Activated T-cell treated with anti-CD3 and anti-CD28 coated beads for 4 hours (primary cell): ENCODE data around the gene SLC29A4.
"Not testable (repeated sequence)": the region's sequence is repeated elsewhere in the genome, so short reads cannot be mapped to it uniquely, and the experiment has no call there.

Experiments
- DNase-seq: peaks from one replicate; pipeline ENCODE4 v3.0.0-alpha.2; 2020

SLC29A4 gene

GRCh38 chr7:5296611-5297226 is 14.0 kb downstream of the SLC29A4 start:
- peak; percentile 54 for DNase-seq

- no peak for DNase-seq
These were observed 17.6 kb downstream of the SLC29A4 start for GRCh38 chr7:5300366-5300765.

DNA sequence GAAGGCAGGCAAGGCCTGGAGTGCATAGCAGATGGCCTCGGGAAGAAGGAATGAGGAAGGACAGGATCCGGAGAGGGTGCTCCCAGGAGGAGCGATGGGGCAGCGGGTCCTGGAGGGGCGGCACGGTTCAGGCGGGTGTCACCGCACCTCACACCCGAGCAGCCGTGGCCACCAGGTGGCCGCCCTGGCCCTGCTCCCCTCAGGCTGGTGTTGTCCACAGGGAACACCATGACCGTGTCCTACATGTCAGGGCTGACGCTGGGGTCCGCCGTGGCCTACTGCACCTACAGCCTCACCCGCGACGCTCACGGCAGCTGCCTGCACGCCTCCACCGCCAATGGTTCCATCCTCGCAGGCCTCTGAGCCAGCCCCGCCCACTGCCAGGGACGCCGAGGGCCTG is 19.8 kb downstream of the SLC29A4 start:
- DNase-seq = no peak

GRCh38 chr7:5303061-5303460 is 20.3 kb downstream of the SLC29A4 start:
- no peak for DNase-seq

- DNase-seq = no peak
These were observed 21.1 kb downstream of the SLC29A4 start for GRCh38 chr7:5303591-5304505.

DNA sequence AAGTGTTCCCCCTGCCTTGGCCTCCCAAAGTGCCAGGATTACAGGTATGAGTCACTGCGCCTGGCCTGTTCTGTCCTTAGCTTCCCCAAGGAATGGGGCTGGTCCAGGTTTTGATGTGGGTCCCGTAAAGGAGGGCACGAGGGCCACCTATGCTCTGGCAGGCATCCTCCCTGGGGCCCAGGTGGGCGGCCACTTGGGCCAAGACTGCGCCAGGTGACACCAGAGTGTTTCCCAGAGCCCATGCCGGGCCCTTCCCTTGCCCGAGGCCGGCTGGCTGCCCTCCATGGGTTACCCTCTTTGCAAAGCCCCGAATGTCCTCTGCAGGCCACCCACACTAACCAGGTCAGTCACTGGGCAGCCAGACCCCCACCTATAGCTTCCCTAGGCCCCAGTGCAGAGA is 22.3 kb downstream of the SLC29A4 start:
- DNase-seq = not testable (repeated sequence)

DNA sequence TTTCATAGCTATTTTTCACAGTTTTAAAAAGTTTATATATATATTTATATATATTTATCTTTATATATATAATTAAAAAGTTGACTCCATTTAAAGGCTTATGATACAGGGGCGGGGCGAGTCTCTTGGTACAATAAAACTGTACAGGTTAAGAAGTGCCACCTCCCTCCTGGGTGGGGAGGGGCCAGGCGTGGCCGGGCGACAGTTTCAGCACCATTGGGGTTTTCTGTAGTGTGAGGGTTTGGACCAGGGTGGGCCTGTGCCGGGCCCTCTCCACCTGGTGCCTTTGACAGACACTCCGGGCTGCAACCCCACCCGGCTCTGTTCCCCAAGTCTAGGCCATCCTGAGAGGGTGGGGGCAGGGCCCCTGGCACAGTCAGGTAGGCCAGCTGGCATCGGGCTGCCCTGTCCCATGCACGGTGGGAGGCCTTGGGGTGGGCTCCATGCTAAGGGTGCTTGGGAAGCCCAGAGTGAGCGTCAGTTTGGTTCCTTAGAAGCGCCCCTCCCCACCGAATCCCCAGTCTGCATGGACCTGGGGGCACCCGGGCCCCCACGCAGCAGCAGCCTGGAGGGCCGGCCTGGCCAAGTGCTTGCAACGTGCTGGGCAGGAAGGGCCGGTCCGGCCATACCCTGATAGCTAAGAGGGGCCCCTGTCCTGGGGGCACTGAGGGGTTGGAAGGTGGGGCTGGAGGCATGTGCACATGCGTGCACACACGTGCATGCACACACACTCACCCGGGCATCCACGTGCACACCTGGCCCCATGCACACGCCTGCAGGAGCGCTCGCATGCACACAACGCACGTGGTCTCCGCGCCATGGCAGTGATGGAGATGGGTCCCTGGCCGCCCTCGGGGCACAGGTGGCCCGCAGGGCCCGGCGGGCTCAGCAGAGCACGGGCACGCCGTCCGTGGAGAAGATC is 24.7 kb downstream of the SLC29A4 start:
- DNase-seq = not testable (repeated sequence)

DNA sequence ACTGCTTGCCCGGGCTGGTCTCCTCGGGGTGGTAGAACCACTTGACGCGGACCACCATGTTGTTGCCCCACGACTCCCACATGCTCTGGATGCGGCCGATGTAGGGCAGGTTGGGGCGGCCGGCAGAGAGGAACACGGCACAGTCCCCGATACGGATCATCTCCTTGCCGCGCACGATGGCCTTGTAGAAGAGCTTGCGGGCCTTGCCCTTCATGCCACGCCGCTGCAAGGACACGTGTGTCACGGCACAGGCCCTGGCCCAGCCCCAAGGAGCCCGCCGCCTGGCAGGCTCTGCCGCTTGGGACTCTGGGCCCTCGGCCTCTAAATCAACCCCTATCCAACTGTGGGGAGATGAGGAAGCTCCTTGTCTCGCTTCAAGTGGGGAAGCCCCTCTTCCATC is 26.4 kb downstream of the SLC29A4 start:
- no peak for DNase-seq

GRCh38 chr7:5310822-5311405 is 28.2 kb downstream of the SLC29A4 start:
- no peak for DNase-seq

- DNase-seq = not testable (repeated sequence)
These were observed 29.7 kb downstream of the SLC29A4 start for GRCh38 chr7:5312276-5313070.

- DNase-seq = not testable (repeated sequence)
These were observed 30.5 kb downstream of the SLC29A4 start for GRCh38 chr7:5313076-5313885.

GRCh38 chr7:5314864-5315263 is 32.1 kb downstream of the SLC29A4 start:
- DNase-seq = no peak

GRCh38 chr7:5315761-5316160 is 33.0 kb downstream of the SLC29A4 start:
- no peak for DNase-seq

DNA sequence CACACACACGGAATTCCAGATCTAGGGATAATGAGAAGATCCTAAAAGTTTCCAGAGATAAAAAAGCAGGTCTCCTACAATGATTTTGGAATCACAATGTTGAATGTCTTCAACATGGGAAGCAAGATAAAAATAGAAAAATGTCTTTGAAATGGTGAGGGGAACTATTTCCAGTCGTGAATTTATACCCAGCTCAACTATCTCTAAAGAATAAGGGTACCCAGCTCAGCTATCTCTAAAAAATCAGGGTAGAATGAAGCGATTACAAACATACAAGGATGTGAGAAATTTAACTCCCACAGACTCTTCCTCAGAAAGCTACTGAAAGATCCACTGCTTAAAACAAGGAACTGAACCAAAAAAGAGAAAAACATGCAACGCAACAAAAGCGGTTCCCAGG is 35.9 kb downstream of the SLC29A4 start:
- not testable (repeated sequence) for DNase-seq

- no peak for DNase-seq
These were observed 37.6 kb downstream of the SLC29A4 start for GRCh38 chr7:5320391-5320790.

DNA sequence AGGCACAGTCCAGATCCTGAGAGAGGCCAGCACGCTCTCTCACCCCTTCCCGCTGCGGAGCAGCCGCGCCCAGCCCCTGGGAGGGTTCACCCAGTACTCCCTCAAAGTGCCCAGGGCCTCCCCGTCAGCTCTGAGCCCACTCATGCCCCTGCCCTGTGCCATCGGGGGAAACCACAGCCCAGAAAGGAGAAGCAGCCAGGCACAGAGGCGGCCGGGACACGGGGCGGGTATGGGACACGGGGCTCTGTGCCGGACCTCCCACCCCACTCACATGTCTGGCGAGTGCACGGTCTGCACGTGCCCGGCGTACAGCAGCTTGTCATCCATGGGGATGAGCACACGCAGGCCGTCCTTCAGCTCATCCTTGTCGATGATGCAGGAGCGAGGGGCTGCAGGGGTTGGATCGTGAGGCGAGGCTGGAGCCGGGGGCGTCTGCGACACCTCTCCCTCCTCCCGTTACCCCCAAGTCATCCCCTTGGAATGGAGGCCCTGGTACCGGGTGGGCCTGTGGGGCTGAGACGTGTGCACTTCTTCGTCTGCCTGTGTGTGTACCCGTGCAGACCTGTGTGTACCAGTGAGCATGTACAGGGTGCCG is 38.2 kb downstream of the SLC29A4 start:
- no peak for DNase-seq

DNA sequence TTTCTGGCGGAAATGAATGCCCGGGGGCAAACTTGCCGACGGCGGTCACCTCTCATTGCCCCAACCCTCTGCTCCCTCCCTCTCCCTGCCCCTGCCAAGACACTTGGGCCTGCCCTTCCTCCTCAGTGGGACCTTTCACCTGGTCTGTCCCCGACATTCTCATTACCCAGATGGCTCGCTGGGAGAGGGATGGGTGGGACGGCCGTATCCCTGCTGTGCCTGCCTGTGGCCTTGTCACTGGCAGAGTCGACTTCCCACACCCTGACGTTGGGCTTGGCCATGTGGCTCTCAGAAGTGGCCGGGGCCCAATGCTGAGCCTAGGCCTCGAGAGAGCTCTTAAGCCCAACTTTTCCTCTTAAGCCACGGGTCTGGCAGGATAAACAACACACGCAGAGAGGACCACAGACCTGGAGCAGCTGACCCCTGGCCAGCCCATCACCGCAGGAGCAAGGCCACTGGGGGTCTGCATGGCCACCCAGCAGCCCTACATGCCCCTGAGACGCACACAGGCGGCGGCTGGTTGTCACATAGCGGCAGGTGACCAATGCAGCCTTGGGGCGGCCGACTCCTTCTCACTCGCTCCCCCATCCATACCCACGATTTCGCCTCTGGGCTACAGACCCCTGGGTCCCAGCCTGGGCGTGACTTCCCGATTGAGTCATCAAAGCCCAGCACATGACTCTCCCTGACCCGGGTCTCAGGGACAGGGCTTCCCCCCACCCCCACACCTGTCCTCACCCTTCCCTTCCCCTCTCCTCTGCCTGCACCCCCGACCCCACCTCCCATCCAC is 40.1 kb downstream of the SLC29A4 start:
- DNase-seq = no peak

GRCh38 chr7:5323800-5324781 is 41.3 kb downstream of the SLC29A4 start:
- DNase-seq = not testable (repeated sequence)
